Esophagus squamous epithelium (tissue), 4 donors: ENCODE results near the gene STIMATE.

ENCODE experiments used
- POLR2A ChIP-seq, 4 donors: fragments of 450-650 bp; IDR thresholded peaks; one replicate each; pipeline ENCODE4 v1.6.1; 2017; ENCODE audit warnings: antibody characterized with exemption in 4 of 4, mild to moderate bottlenecking in 4 of 4, moderate library complexity in 3 of 4
- TF ChIP-seq, protein P1 (sequence below), 6 experiments: fragments of 450-650 bp in 4 of 6; fragments of 200-600 bp in 2 of 6; sonication (generic) in 2 of 6; IDR thresholded peaks; one replicate each; pipeline ENCODE4 v1.5.1; 2016 to 2019; ENCODE audit warnings: antibody characterized with exemption in 6 of 6, mild to moderate bottlenecking in 4 of 6, moderate library complexity in 4 of 6

DNA sequence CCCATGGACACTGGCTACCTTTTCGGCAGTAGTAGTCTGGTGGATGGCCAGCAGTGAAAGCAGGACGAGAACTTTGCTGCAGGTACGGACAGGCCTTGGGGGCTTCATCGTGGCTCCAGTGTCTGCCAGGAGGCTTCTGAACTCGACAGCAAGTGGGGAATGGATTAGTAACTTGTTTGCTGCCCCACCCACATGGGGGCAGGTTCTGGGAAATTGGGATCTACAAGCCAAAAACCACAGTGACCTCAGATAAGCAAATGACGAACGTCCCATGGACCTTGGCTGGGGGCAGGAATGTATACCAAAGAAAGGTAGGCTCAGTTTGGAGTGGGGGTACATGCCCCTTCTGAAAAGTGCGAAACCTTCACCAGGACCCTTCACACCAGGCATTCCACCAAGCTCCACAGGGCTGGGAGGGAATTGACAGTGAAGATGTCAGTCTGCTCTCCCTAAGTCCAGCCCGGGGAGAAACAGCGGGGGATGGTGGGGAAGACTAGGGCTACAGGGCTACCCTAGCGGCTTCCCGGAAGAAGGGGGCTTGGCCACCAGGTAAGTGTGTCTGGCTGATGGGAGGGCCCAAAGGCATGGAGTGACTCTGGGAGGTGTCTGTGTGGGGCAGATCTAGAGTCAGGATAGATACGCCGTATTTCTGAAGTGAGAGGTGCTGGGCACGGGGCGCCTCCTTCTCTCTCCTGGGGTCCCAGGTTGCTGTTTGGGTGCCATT is 66.7 kb downstream of the STIMATE start, which contains the start of gene ITIH4:
- TF ChIP-seq, protein P1, sequence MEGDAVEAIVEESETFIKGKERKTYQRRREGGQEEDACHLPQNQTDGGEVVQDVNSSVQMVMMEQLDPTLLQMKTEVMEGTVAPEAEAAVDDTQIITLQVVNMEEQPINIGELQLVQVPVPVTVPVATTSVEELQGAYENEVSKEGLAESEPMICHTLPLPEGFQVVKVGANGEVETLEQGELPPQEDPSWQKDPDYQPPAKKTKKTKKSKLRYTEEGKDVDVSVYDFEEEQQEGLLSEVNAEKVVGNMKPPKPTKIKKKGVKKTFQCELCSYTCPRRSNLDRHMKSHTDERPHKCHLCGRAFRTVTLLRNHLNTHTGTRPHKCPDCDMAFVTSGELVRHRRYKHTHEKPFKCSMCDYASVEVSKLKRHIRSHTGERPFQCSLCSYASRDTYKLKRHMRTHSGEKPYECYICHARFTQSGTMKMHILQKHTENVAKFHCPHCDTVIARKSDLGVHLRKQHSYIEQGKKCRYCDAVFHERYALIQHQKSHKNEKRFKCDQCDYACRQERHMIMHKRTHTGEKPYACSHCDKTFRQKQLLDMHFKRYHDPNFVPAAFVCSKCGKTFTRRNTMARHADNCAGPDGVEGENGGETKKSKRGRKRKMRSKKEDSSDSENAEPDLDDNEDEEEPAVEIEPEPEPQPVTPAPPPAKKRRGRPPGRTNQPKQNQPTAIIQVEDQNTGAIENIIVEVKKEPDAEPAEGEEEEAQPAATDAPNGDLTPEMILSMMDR (IDR thresholded peaks at IDR 0.05), result no peak
- no peak for TF ChIP-seq POLR2A (IDR thresholded peaks at IDR 0.05)
